H1 (cell line): ENCODE results near the gene PCDH7. TPM values are rescaled to one million over a fixed set of nuclear protein-coding genes. Genes with fewer than 3 reads are reported as not detected.

Experiments
- CTCF ChIA-PET: fragments of 300-600 bp; sonication (Branson Sonifier 250); formaldehyde crosslinking; loops from one replicate; lab custom pipeline; 2021; ENCODE audit not compliant: partially characterized antibody; lab: Charles Lee
- POLR2A ChIA-PET: fragments of 300-600 bp; sonication (Branson Sonifier 250); formaldehyde crosslinking; loops from one replicate; lab custom pipeline; 2021; ENCODE audit warnings: inconsistent platforms; ENCODE audit not compliant: partially characterized antibody; lab: Charles Lee
- DNase-seq, 2 experiments: peaks; one replicate each; pipeline versions ENCODE4 v3.0.0 to v3.0.0-alpha.2; 2010 to 2022; ENCODE audit warnings: low spot score in 2 of 2, low read depth in 1 of 2, mixed read lengths in 1 of 2
- FAIRE-seq: peaks from 2 replicates; lab custom pipeline; 2011; peaks lifted over from hg19 to GRCh38; lab: Jason Lieb, UNC
- H2AFZ ChIP-seq: 2 replicates; pipeline ENCODE4 v1.8.1; 2012; ENCODE audit warnings: low read length, inconsistent platforms
- H2AK5ac ChIP-seq: 2 replicates; pipeline ENCODE4 v1.6.1; 2013; ENCODE audit warnings: low read depth, low read length
- H2BK120ac ChIP-seq: replicated peaks from 2 replicates; pipeline ENCODE3; 2013; ENCODE audit warnings: low read depth, low read length, inconsistent platforms
- H2BK12ac ChIP-seq: 2 replicates; pipeline ENCODE4 v1.6.1; 2013; ENCODE audit warnings: low read depth, low read length
- H2BK15ac ChIP-seq: 2 replicates; pipeline ENCODE4 v1.6.1; 2013; ENCODE audit warnings: low read length
- H2BK20ac ChIP-seq: 2 replicates; pipeline ENCODE4 v1.6.1; 2013; ENCODE audit warnings: low read length
- H2BK5ac ChIP-seq: 2 replicates; pipeline ENCODE4 v1.6.1; 2013; ENCODE audit warnings: low read depth, low read length
- H3K14ac ChIP-seq: 2 replicates; pipeline ENCODE4 v1.6.1; 2013; ENCODE audit warnings: inconsistent platforms; ENCODE audit not compliant: insufficient read length
- H3K18ac ChIP-seq: 2 replicates; pipeline ENCODE4 v1.6.1; 2013; ENCODE audit warnings: low read length; ENCODE audit errors: extremely low read depth
- H3K23ac ChIP-seq: 2 replicates; pipeline ENCODE4 v1.6.1; 2013; ENCODE audit warnings: inconsistent platforms; ENCODE audit not compliant: insufficient read length
- H3K23me2 ChIP-seq: 2 replicates; pipeline ENCODE4 v1.6.1; 2013; ENCODE audit warnings: low read depth, low read length
- H3K27ac ChIP-seq: 2 replicates; pipeline ENCODE4 v1.6.1; 2011; ENCODE audit warnings: low read depth, low read length, inconsistent platforms
- H3K27me3 ChIP-seq, 4 experiments: replicated peaks in 1 of 4; 1 replicate in 1 of 4; 2 replicates in 3 of 4; pipeline versions ENCODE4 v1.6.1 to v1.8.1; 2011 to 2013; ENCODE audit warnings: low read length in 3 of 4, mild to moderate bottlenecking in 3 of 4, inconsistent platforms in 2 of 4, mixed read lengths in 2 of 4, moderate library complexity in 1 of 4; ENCODE audit not compliant: control insufficient read depth in 3 of 4, insufficient read depth in 3 of 4; ENCODE audit errors: extremely low read depth in 1 of 4
- H3K36me3 ChIP-seq, 4 experiments: 2 replicates each; pipeline versions ENCODE4 v1.6.1 to v1.8.1; 2011 to 2013; ENCODE audit warnings: mild to moderate bottlenecking in 4 of 4, low read length in 3 of 4, moderate library complexity in 2 of 4, control low read depth in 1 of 4, inconsistent platforms in 1 of 4; ENCODE audit not compliant: insufficient read depth in 4 of 4, control insufficient read depth in 2 of 4
- H3K4ac ChIP-seq: replicated peaks from 2 replicates; pipeline ENCODE3; 2013; ENCODE audit warnings: low read length, low read depth, mixed read lengths, inconsistent platforms; ENCODE audit not compliant: insufficient read length
- H3K4me1 ChIP-seq, 4 experiments: replicated peaks in 1 of 4; 1 replicate in 1 of 4; 2 replicates in 3 of 4; pipeline versions ENCODE4 v1.6.1 to v1.8.1; 2011 to 2013; ENCODE audit warnings: low read length in 3 of 4, inconsistent platforms in 2 of 4, mixed read lengths in 1 of 4; ENCODE audit not compliant: insufficient read depth in 4 of 4, control insufficient read depth in 3 of 4
- H3K4me2 ChIP-seq, 2 experiments: 2 replicates each; pipeline versions ENCODE4 v1.6.1 to v1.8.1; 2011 to 2013; ENCODE audit warnings: low read depth in 2 of 2, low read length in 2 of 2, control low read depth in 1 of 2, inconsistent platforms in 1 of 2, mild to moderate bottlenecking in 1 of 2; ENCODE audit not compliant: insufficient read depth in 1 of 2
- H3K4me3 ChIP-seq, 4 experiments: fragments of 200-600, 300-600 bp in 1 of 4; sonication (generic), shearing (Covaris generic), sonication (Bioruptor Twin) in 1 of 4; 2 replicates each; pipeline versions ENCODE4 v1.5.1 to v1.8.1; 2011 to 2016; ENCODE audit warnings: low read length in 4 of 4, low read depth in 3 of 4, control low read depth in 2 of 4, inconsistent platforms in 2 of 4, mild to moderate bottlenecking in 2 of 4, mixed read lengths in 1 of 4, moderate library complexity in 1 of 4; ENCODE audit not compliant: insufficient read depth in 2 of 4; ENCODE audit errors: extremely low read depth in 1 of 4
- H3K56ac ChIP-seq: replicated peaks from 2 replicates; pipeline ENCODE3; 2013; ENCODE audit warnings: low read depth, mild to moderate bottlenecking, mixed read lengths, low read length, inconsistent platforms; ENCODE audit not compliant: insufficient read length
- H3K79me1 ChIP-seq: 2 replicates; pipeline ENCODE4 v1.6.1; 2013; ENCODE audit warnings: low read depth, low read length, control low read depth
- H3K79me2 ChIP-seq, 2 experiments: 2 replicates each; pipeline versions ENCODE4 v1.6.1 to v1.8.1; 2012 to 2013; ENCODE audit warnings: low read length in 2 of 2, mild to moderate bottlenecking in 2 of 2, inconsistent platforms in 1 of 2; ENCODE audit not compliant: insufficient read depth in 2 of 2, control insufficient read depth in 1 of 2
- H3K9ac ChIP-seq, 4 experiments: replicated peaks in 1 of 4; 1 replicate in 1 of 4; 2 replicates in 3 of 4; pipeline versions ENCODE4 v1.6.1 to v1.8.1; 2011 to 2013; ENCODE audit warnings: low read depth in 3 of 4, low read length in 3 of 4, control low read depth in 2 of 4, mild to moderate bottlenecking in 2 of 4, moderate library complexity in 2 of 4, inconsistent platforms in 1 of 4; ENCODE audit errors: extremely low read depth in 1 of 4
- H3K9me3 ChIP-seq, 2 experiments: 2 replicates each; pipeline versions ENCODE4 v1.6.1 to v1.8.1; 2012 to 2013; ENCODE audit warnings: mild to moderate bottlenecking in 2 of 2, moderate library complexity in 2 of 2, control low read depth in 1 of 2, inconsistent platforms in 1 of 2, low read depth in 1 of 2, low read length in 1 of 2, mixed read lengths in 1 of 2; ENCODE audit not compliant: insufficient read depth in 2 of 2
- H4K20me1 ChIP-seq, 2 experiments: replicated peaks in 1 of 2; 2 replicates each; pipeline versions ENCODE3 to v1.8.1; 2011 to 2013; ENCODE audit warnings: inconsistent platforms in 2 of 2, low read length in 2 of 2, mild to moderate bottlenecking in 1 of 2; ENCODE audit not compliant: insufficient read depth in 2 of 2, control insufficient read depth in 1 of 2
- H4K5ac ChIP-seq: 2 replicates; pipeline ENCODE4 v1.6.1; 2013; ENCODE audit warnings: low read length, low read depth, mixed read lengths, inconsistent platforms; ENCODE audit not compliant: insufficient read length
- H4K8ac ChIP-seq: 2 replicates; pipeline ENCODE4 v1.8.0; 2013; ENCODE audit warnings: mild to moderate bottlenecking, moderate library complexity, low read length, inconsistent platforms; ENCODE audit not compliant: insufficient read depth; ENCODE audit errors: extremely low read depth
- H4K91ac ChIP-seq: replicated peaks from 2 replicates; pipeline ENCODE3; 2013; ENCODE audit warnings: low read length, mixed read lengths, inconsistent platforms; ENCODE audit not compliant: insufficient read length
- CBX5 ChIP-seq: fragments of 300-800, 300-1000 bp; sonication (generic); IDR thresholded peaks from 2 replicates; pipeline ENCODE4 v1.7.1; 2016; ENCODE audit warnings: antibody characterized with exemption, low read length, low read depth
- CTBP2 ChIP-seq: IDR thresholded peaks from 2 replicates; pipeline ENCODE4 v1.7.0; 2011; ENCODE audit warnings: borderline replicate concordance, mild to moderate bottlenecking, moderate library complexity, mixed read lengths, low read length; ENCODE audit not compliant: insufficient read depth, insufficient read length
- SUZ12 ChIP-seq: fragments of 200-600 bp; sonication (generic); IDR thresholded peaks from 2 replicates; pipeline ENCODE4 v1.6.1; 2012; ENCODE audit warnings: mild to moderate bottlenecking, inconsistent platforms, low read length, moderate library complexity, mixed read lengths
- WGBS, 2 experiments: shearing (Covaris generic) in 1 of 2; methylation state at CpG; one replicate each; pipeline versions ENCODE4 v1.1.6 to v1.1.7; 2013 to 2015; ENCODE audit warnings: low lambda C conversion rate in 2 of 2, mixed read lengths in 2 of 2, inconsistent platforms in 1 of 2, low coverage in 1 of 2, missing lambda C conversion rate in 1 of 2; ENCODE audit not compliant: insufficient replicate concordance in 2 of 2, insufficient coverage in 1 of 2, insufficient read length in 1 of 2; ENCODE audit errors: extremely low coverage in 1 of 2, missing lambda C conversion rate in 1 of 2; 5-methylcytosine and 5-hydroxymethylcytosine counted together
- polyA plus RNA-seq, 7 experiments: library from polyadenylated mRNA; depleted of rRNA in 3 of 7; stranded (reverse) in 5 of 7; unstranded in 2 of 7; fragments of >200 nt in 5 of 7; fragments of 200-250 nt in 2 of 7; gene quantifications; 1 replicate in 5 of 7; 2 replicates in 1 of 7; 4 replicates in 1 of 7; pipeline versions ENCODE4 v1.2.1 to v1.2.3, GENCODE V29; 2011 to 2013; ENCODE audit warnings: missing spikeins in 2 of 7, mixed read lengths in 2 of 7
- total RNA-seq: library from RNA; stranded (reverse); fragmentation: NEBNext Ultra II Directional; extraction: Animal tissue kit (Norgen Biotek cat#: 25700); gene quantifications from 2 replicates; pipeline ENCODE4 v1.2.1, GENCODE V29; 2021

The PCDH7 gene
- total and polyA plus RNA-seq, 2 of the 8 experiments (the other 6 are each of a cell fraction or from before 2014, with no cell fraction given), result 3.1 to 6.1 TPM

DNA sequence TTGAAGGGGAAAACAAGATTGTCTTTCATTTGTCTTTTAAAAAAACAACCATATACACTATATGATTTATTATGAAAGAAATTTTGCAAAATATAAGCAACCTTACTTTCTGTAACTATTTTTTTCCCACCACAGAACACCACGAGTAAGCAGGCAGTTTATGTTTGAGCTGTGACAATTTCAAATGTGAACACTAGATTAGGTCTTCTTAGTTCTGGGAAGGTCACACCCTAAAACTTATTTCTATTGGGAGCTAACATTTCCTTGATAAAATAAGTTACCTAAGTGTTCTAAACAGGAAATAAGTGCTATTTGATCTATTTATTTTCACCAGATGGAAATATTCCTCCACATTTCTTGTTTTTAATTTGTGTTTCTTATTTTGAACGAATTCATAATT is 50.6 kb downstream of the PCDH7 start:
- Histone ChIP-seq H3K4me3 (no peak overlapping the region), H3K14ac (no peak overlapping the region), H4K91ac (no peak overlapping the region), H3K23me2 (no peaks in the 10 kb centered on the region), H3K23ac (no peak overlapping the region), H3K4me1 (no peaks in the 10 kb centered on the region), H2AK5ac (no peak overlapping the region), H3K56ac (no peak overlapping the region), H3K79me1 (no peaks in the 10 kb centered on the region), H2AFZ (no peak overlapping the region), H2BK20ac (no peak overlapping the region), H4K5ac (no peak overlapping the region), H3K9ac (no peak overlapping the region), H4K8ac (no peak overlapping the region), H3K4me2 (no peak overlapping the region), H2BK5ac (no peak overlapping the region), H3K79me2 (no peaks in the 10 kb centered on the region), H2BK15ac (no peak overlapping the region), H2BK120ac (no peak overlapping the region), H3K27me3 (no peaks in the 10 kb centered on the region), H3K4ac (no peak overlapping the region), H3K36me3 (no peaks in the 10 kb centered on the region), H3K18ac (no peak overlapping the region), H3K9me3 (no peaks in the 10 kb centered on the region), H2BK12ac (no peak overlapping the region), H3K27ac (no peak overlapping the region), H4K20me1 (no peaks in the 10 kb centered on the region)
- CTCF ChIA-PET, result no interaction called here
- POLR2A ChIA-PET, result no interaction called here
- TF ChIP-seq CTBP2, result no peak
- TF ChIP-seq CBX5, result no peak
- no peak for TF ChIP-seq SUZ12
- FAIRE-seq (no peak), DNase-seq (no peak)
- WGBS, 2 experiments, result 86% methylated on average over 2 of the region's 2 CpGs; no CpG with 5 or more reads in 1 of the 2 experiments
